ENCODE results near the gene MAP6.

MAP6 gene

GRCh38 chr11:75665126-75665525 lies 3.7 kb downstream of the MAP6 start:
- DNase-seq: no peak

- DNase-seq: no peak
Measured at GRCh38 chr11:75664389-75664788, 4.4 kb downstream of the MAP6 start.

GRCh38 chr11:75663808-75664207 lies 5.0 kb downstream of the MAP6 start:
- no peak for DNase-seq

GRCh38 chr11:75659836-75660235 lies 9.0 kb downstream of the MAP6 start:
- DNase-seq: no peak

GRCh38 chr11:75656044-75656727 lies 12.7 kb downstream of the MAP6 start:
- no peak for DNase-seq

- no peak for DNase-seq
Measured at GRCh38 chr11:75655605-75656004, 13.2 kb downstream of the MAP6 start.

GRCh38 chr11:75654314-75654713 lies 14.5 kb downstream of the MAP6 start:
- no peak for DNase-seq

- no peak for DNase-seq
Measured at GRCh38 chr11:75653532-75653931, 15.3 kb downstream of the MAP6 start.

- DNase-seq: no peak
Measured at GRCh38 chr11:75652936-75653335, 15.9 kb downstream of the MAP6 start.

GRCh38 chr11:75651218-75651617 lies 17.6 kb downstream of the MAP6 start:
- DNase-seq: no peak

GRCh38 chr11:75650167-75650723 lies 18.6 kb downstream of the MAP6 start:
- DNase-seq: no peak

- no peak for DNase-seq
Measured at GRCh38 chr11:75644946-75645345, 23.9 kb downstream of the MAP6 start.

GRCh38 chr11:75644370-75644769 lies 24.5 kb downstream of the MAP6 start:
- DNase-seq: no peak

- no peak for DNase-seq
Measured at GRCh38 chr11:75642402-75643113, 26.3 kb downstream of the MAP6 start.

GRCh38 chr11:75639762-75640181 lies 29.1 kb downstream of the MAP6 start:
- no peak for DNase-seq

- DNase-seq: no peak
Measured at GRCh38 chr11:75637998-75638397, 30.8 kb downstream of the MAP6 start.

- no peak for DNase-seq
Measured at GRCh38 chr11:75635066-75635862, 33.6 kb downstream of the MAP6 start.

- DNase-seq: no peak
Measured at GRCh38 chr11:75633409-75634066, 35.3 kb downstream of the MAP6 start.

GRCh38 chr11:75632962-75633361 lies 35.9 kb downstream of the MAP6 start:
- DNase-seq: no peak

- DNase-seq: no peak
Measured at GRCh38 chr11:75632450-75632849, 36.4 kb downstream of the MAP6 start.

- no peak for DNase-seq
Measured at GRCh38 chr11:75631086-75631730, 37.6 kb downstream of the MAP6 start.

- DNase-seq: no peak
Measured at GRCh38 chr11:75627906-75628668, 40.8 kb downstream of the MAP6 start.

All from activated CD4-positive, alpha-beta T cell treated with anti-CD3 and anti-CD28 coated beads, Interleukin-2, amount 50 U/mL, for 4 hours (primary cell).